ENCODE measurements around the gene SMIM10L2A.
"Not testable (repeated sequence)": the region's sequence is repeated elsewhere in the genome, so short reads cannot be mapped to it uniquely, and the experiment has no call there.

Gene SMIM10L2A

GRCh38 chrX:135423173-135423864 lies 1.6 kb downstream of the SMIM10L2A start:
- DNase-seq = not testable (repeated sequence)

GRCh38 chrX:135424469-135424868 lies 2.7 kb downstream of the SMIM10L2A start:
- no peak for DNase-seq

GRCh38 chrX:135425026-135425965 lies 3.6 kb downstream of the SMIM10L2A start:
- DNase-seq = no peak

GRCh38 chrX:135429429-135429828 lies 7.7 kb downstream of the SMIM10L2A start:
- DNase-seq = no peak

- DNase-seq = no peak
Observed at GRCh38 chrX:135431886-135432285, 10.1 kb downstream of the SMIM10L2A start.

GRCh38 chrX:135432453-135432852 lies 10.7 kb downstream of the SMIM10L2A start:
- DNase-seq = no peak

- DNase-seq = no peak
Observed at GRCh38 chrX:135432881-135433521, 11.3 kb downstream of the SMIM10L2A start.

GRCh38 chrX:135433531-135434257 lies 11.9 kb downstream of the SMIM10L2A start:
- DNase-seq = no peak

- DNase-seq = no peak
Observed at GRCh38 chrX:135434258-135435138, 12.8 kb downstream of the SMIM10L2A start.

GRCh38 chrX:135435139-135435922 lies 13.6 kb downstream of the SMIM10L2A start:
- no peak for DNase-seq

- no peak for DNase-seq
Observed at GRCh38 chrX:135435933-135436332, 14.2 kb downstream of the SMIM10L2A start.

- DNase-seq = no peak
Observed at GRCh38 chrX:135436456-135436855, 14.7 kb downstream of the SMIM10L2A start.

GRCh38 chrX:135436966-135437866 lies 15.5 kb downstream of the SMIM10L2A start:
- DNase-seq = no peak

GRCh38 chrX:135437867-135438733 lies 16.4 kb downstream of the SMIM10L2A start:
- no peak for DNase-seq

GRCh38 chrX:135438734-135439043 lies 16.9 kb downstream of the SMIM10L2A start:
- no peak for DNase-seq

GRCh38 chrX:135449637-135450550 lies 28.1 kb downstream of the SMIM10L2A start:
- no peak for DNase-seq

- DNase-seq = no peak
Observed at GRCh38 chrX:135453381-135453780, 31.6 kb downstream of the SMIM10L2A start.

- DNase-seq = no peak
Observed at GRCh38 chrX:135454816-135455215, 33.1 kb downstream of the SMIM10L2A start.
